Neural progenitor cell (in vitro differentiated cells): ENCODE results near the gene CBLL1. TPM values are rescaled to one million over a fixed set of nuclear protein-coding genes. Genes with fewer than 3 reads are reported as not detected.

Experiments used
- DNase-seq: peaks from one replicate; pipeline ENCODE4 v3.0.0-alpha.2; 2016; ENCODE audit warnings: low spot score
- H2AFZ ChIP-seq: fragments of 200-600 bp; sonication (generic); replicated peaks from 2 replicates; pipeline ENCODE4 v1.6.1; 2016; ENCODE audit warnings: antibody characterized with exemption
- H3F3A ChIP-seq: fragments of 200-600 bp; sonication (generic); 2 replicates; pipeline ENCODE4 v1.6.1; 2016; ENCODE audit warnings: antibody characterized with exemption, low read depth
- H3K27ac ChIP-seq: fragments of 200-600 bp; sonication (generic); 2 replicates; pipeline ENCODE4 v1.5.1; 2016; ENCODE audit warnings: mild to moderate bottlenecking
- H3K27me3 ChIP-seq: fragments of 200-600 bp; sonication (generic); 2 replicates; pipeline ENCODE4 v1.6.1; 2016; ENCODE audit warnings: mild to moderate bottlenecking, moderate library complexity
- H3K36me3 ChIP-seq: fragments of 200-600 bp; sonication (generic); 2 replicates; pipeline ENCODE4 v1.5.1; 2016
- H3K4me1 ChIP-seq: fragments of 200-600 bp; sonication (generic); 2 replicates; pipeline ENCODE4 v1.6.1; 2016; ENCODE audit warnings: mixed run types
- H3K4me2 ChIP-seq: fragments of 200-600 bp; sonication (generic); 2 replicates; pipeline ENCODE4 v1.6.1; 2016
- H3K4me3 ChIP-seq: fragments of 200-600 bp; sonication (generic); 2 replicates; pipeline ENCODE4 v1.5.1; 2016
- H3K79me2 ChIP-seq: fragments of 200-600 bp; sonication (generic); 2 replicates; pipeline ENCODE4 v1.6.1; 2016; ENCODE audit warnings: low read depth
- H3K9ac ChIP-seq: fragments of 200-600 bp; sonication (generic); 2 replicates; pipeline ENCODE4 v1.6.1; 2016
- H3K9me3 ChIP-seq: fragments of 200-600 bp; sonication (generic); 2 replicates; pipeline ENCODE4 v1.5.1; 2016; ENCODE audit warnings: low read depth
- H4K20me1 ChIP-seq: fragments of 200-600 bp; sonication (generic); 2 replicates; pipeline ENCODE4 v1.6.1; 2016; ENCODE audit warnings: low read depth
- H3K27ac Mint-ChIP-seq: 3 replicates; pipeline ENCODE4 v1.8.0; 2021; ENCODE audit warnings: mixed read lengths
- H3K27me3 Mint-ChIP-seq: 2 replicates; pipeline ENCODE4 v1.8.0; 2022; ENCODE audit warnings: low read depth, mild to moderate bottlenecking, inconsistent platforms, moderate library complexity, mixed read lengths; ENCODE audit not compliant: insufficient read depth
- H3K36me3 Mint-ChIP-seq: 3 replicates; pipeline ENCODE4 v1.8.0; 2021; ENCODE audit warnings: mixed read lengths
- H3K4me1 Mint-ChIP-seq: 3 replicates; pipeline ENCODE4 v1.8.0; 2021; ENCODE audit warnings: mixed read lengths
- H3K4me3 Mint-ChIP-seq: 3 replicates; pipeline ENCODE4 v1.8.0; 2021; ENCODE audit warnings: mild to moderate bottlenecking, moderate library complexity, mixed read lengths
- H3K9me3 Mint-ChIP-seq: 3 replicates; pipeline ENCODE4 v1.8.0; 2020; ENCODE audit warnings: mixed read lengths
- EZH2 ChIP-seq: fragments of 200-600 bp; sonication (generic); IDR thresholded peaks from 2 replicates; pipeline ENCODE4 v1.6.1; 2017; ENCODE audit warnings: antibody characterized with exemption, mild to moderate bottlenecking, moderate library complexity
- EZH2phosphoT487 ChIP-seq: fragments of 200-600 bp; sonication (generic); IDR thresholded peaks from 2 replicates; pipeline ENCODE4 v1.6.1; 2017; ENCODE audit warnings: antibody characterized with exemption
- total RNA-seq: library from RNA; depleted of rRNA; stranded (reverse); fragments of >200 nt; gene quantifications from 2 replicates; pipeline ENCODE4 v1.2.3, GENCODE V29; 2015; ENCODE audit warnings: low replicate concordance
- TF ChIP-seq, protein P1 (sequence below): fragments of 200-600 bp; sonication (generic); IDR thresholded peaks from 2 replicates; pipeline ENCODE4 v1.5.1; 2017; ENCODE audit warnings: antibody characterized with exemption, mild to moderate bottlenecking

CBLL1 gene
- total RNA-seq, 1 donor from 2014 or later = 58.0 TPM

DNA sequence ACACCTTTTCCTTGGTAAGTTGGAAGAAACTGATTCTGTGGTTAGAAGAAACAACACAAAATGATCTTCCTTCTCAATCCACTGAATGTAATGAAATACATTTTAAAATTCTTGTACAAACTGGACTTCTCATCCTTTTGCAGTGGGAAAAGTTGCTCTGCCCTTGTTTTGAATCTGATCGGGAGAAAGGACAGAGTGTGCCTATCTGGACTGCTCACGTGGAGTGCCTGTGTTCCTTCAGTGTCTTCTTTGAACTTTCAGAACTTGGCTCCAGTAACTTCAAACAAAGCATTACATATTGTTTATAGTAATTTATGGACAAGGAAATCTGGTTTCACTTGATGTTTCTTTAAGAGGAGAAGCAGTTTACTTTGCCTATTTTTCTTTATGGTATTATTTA is 42.0 kb downstream of the CBLL1 start:
- Histone ChIP-seq H3K36me3 (no peaks in the 10 kb centered on the region), H3K4me2 (no peak overlapping the region), H3K27me3 (no peaks in the 10 kb centered on the region), H4K20me1 (no peaks in the 10 kb centered on the region), H3F3A (no peaks in the 10 kb centered on the region), H2AFZ (no peak overlapping the region), H3K79me2 (no peaks in the 10 kb centered on the region), H3K9ac (peak overlapping the region; percentile 28), H3K9me3 (no peaks in the 10 kb centered on the region), H3K27ac (no peak overlapping the region), H3K4me1 (no peaks in the 10 kb centered on the region), H3K4me3 (no peak overlapping the region)
- no peak overlapping the region for H3K27ac Mint-ChIP-seq
- peaks cover 6% of the 10 kb centered on the region for H3K27me3 Mint-ChIP-seq
- no peaks in the 10 kb centered on the region for H3K9me3 Mint-ChIP-seq
- H3K4me1 Mint-ChIP-seq = no peaks in the 10 kb centered on the region
- DNase-seq = no peak
- no peak overlapping the region for H3K4me3 Mint-ChIP-seq
- no peaks in the 10 kb centered on the region for H3K36me3 Mint-ChIP-seq
- TF ChIP-seq, protein P1, sequence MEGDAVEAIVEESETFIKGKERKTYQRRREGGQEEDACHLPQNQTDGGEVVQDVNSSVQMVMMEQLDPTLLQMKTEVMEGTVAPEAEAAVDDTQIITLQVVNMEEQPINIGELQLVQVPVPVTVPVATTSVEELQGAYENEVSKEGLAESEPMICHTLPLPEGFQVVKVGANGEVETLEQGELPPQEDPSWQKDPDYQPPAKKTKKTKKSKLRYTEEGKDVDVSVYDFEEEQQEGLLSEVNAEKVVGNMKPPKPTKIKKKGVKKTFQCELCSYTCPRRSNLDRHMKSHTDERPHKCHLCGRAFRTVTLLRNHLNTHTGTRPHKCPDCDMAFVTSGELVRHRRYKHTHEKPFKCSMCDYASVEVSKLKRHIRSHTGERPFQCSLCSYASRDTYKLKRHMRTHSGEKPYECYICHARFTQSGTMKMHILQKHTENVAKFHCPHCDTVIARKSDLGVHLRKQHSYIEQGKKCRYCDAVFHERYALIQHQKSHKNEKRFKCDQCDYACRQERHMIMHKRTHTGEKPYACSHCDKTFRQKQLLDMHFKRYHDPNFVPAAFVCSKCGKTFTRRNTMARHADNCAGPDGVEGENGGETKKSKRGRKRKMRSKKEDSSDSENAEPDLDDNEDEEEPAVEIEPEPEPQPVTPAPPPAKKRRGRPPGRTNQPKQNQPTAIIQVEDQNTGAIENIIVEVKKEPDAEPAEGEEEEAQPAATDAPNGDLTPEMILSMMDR = no peak
- TF ChIP-seq EZH2 = no peak
- no peak for TF ChIP-seq EZH2phosphoT487

- H3K36me3 Mint-ChIP-seq = no peaks in the 10 kb centered on the region
- H3K4me1 Mint-ChIP-seq = no peaks in the 10 kb centered on the region
- TF ChIP-seq, protein P1 = no peak
- TF ChIP-seq EZH2 (no peak), EZH2phosphoT487 (no peak)
- no peak overlapping the region for H3K4me2 ChIP-seq
- H3K27ac ChIP-seq = no peak overlapping the region
- no peak overlapping the region for H3K4me3 ChIP-seq
- H3K9me3 Mint-ChIP-seq = no peaks in the 10 kb centered on the region
- no peaks in the 10 kb centered on the region for H3K36me3 ChIP-seq
- H4K20me1 ChIP-seq = no peaks in the 10 kb centered on the region
- no peaks in the 10 kb centered on the region for H3K9me3 ChIP-seq
- peak overlapping the region; percentile 34 for H2AFZ ChIP-seq
- no peak overlapping the region for H3K27ac Mint-ChIP-seq
- H3K27me3 ChIP-seq = no peaks in the 10 kb centered on the region
- H3K4me3 Mint-ChIP-seq = no peak overlapping the region
- peaks cover 6% of the 10 kb centered on the region for H3K27me3 Mint-ChIP-seq
- no peak for DNase-seq
- no peaks in the 10 kb centered on the region for H3K79me2 ChIP-seq
- H3K9ac ChIP-seq = no peak overlapping the region
- no peaks in the 10 kb centered on the region for H3F3A ChIP-seq
- H3K4me1 ChIP-seq = no peaks in the 10 kb centered on the region
These were observed 44.3 kb downstream of the CBLL1 start for GRCh38 chr7:107788216-107788615.

GRCh38 chr7:107788662-107789061 is 44.7 kb downstream of the CBLL1 start:
- Mint-ChIP-seq H3K4me1 (no peaks in the 10 kb centered on the region), H3K27ac (no peak overlapping the region), H3K4me3 (no peak overlapping the region), H3K9me3 (no peaks in the 10 kb centered on the region), H3K36me3 (no peaks in the 10 kb centered on the region), H3K27me3 (peaks cover 6% of the 10 kb centered on the region)
- DNase-seq = no peak
- no peaks in the 10 kb centered on the region for H3K4me1 ChIP-seq
- no peaks in the 10 kb centered on the region for H3K79me2 ChIP-seq
- no peaks in the 10 kb centered on the region for H3K27me3 ChIP-seq
- H3K4me3 ChIP-seq = no peak overlapping the region
- H2AFZ ChIP-seq = no peak overlapping the region
- TF ChIP-seq EZH2 (no peak), EZH2phosphoT487 (no peak)
- TF ChIP-seq, protein P1 = no peak
- no peak overlapping the region for H3K27ac ChIP-seq
- H3K9ac ChIP-seq = no peak overlapping the region
- H3F3A ChIP-seq = no peaks in the 10 kb centered on the region
- H3K4me2 ChIP-seq = no peak overlapping the region
- no peaks in the 10 kb centered on the region for H3K36me3 ChIP-seq
- no peaks in the 10 kb centered on the region for H4K20me1 ChIP-seq
- H3K9me3 ChIP-seq = no peaks in the 10 kb centered on the region

DNA sequence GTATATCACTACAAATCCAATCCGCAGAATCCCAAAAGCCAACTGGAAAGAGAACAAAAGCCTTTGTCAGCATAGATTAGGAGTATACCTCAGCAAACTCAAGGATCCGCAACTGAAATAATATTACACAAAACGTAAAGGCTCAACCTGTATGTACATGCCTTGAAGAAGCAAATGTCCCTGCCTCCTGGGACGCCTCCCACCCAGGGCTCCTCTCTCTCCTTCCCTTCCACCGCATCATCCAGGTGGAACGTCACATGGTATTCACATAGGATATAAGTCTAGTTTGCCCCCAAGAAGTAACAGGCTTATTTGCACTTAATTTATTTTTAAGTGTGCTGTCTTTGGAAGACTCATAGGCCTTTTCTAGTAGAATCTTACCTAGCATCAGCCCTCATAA is 45.7 kb downstream of the CBLL1 start:
- DNase-seq = no peak
- H3K27me3 ChIP-seq = no peaks in the 10 kb centered on the region
- H3K79me2 ChIP-seq = no peaks in the 10 kb centered on the region
- H3F3A ChIP-seq = no peaks in the 10 kb centered on the region
- H3K36me3 Mint-ChIP-seq = no peaks in the 10 kb centered on the region
- TF ChIP-seq EZH2 = no peak
- TF ChIP-seq, protein P1 = no peak
- H4K20me1 ChIP-seq = no peaks in the 10 kb centered on the region
- no peaks in the 10 kb centered on the region for H3K4me1 Mint-ChIP-seq
- no peak overlapping the region for H2AFZ ChIP-seq
- no peak overlapping the region for H3K27ac ChIP-seq
- H3K36me3 ChIP-seq = no peaks in the 10 kb centered on the region
- no peaks in the 10 kb centered on the region for H3K9me3 Mint-ChIP-seq
- no peak overlapping the region for H3K4me3 Mint-ChIP-seq
- H3K4me1 ChIP-seq = no peaks in the 10 kb centered on the region
- no peak overlapping the region for H3K9ac ChIP-seq
- H3K4me2 ChIP-seq = no peak overlapping the region
- no peaks in the 10 kb centered on the region for H3K9me3 ChIP-seq
- H3K4me3 ChIP-seq = no peak overlapping the region
- peaks cover 6% of the 10 kb centered on the region for H3K27me3 Mint-ChIP-seq
- H3K27ac Mint-ChIP-seq = no peak overlapping the region
